ENCODE data around the gene SCG5. TPM values are rescaled to one million over a fixed set of nuclear protein-coding genes. Genes with fewer than 3 reads are reported as not detected.
A peak's percentile ranks its signal among the peaks of the same experiment; 100 is the strongest.
"Not testable (repeated sequence)": the region's sequence is repeated elsewhere in the genome, so short reads cannot be mapped to it uniquely, and the experiment has no call there.

Gene SCG5
- total RNA-seq, 1 experiment from 2014 or later, result 23.9 TPM

DNA sequence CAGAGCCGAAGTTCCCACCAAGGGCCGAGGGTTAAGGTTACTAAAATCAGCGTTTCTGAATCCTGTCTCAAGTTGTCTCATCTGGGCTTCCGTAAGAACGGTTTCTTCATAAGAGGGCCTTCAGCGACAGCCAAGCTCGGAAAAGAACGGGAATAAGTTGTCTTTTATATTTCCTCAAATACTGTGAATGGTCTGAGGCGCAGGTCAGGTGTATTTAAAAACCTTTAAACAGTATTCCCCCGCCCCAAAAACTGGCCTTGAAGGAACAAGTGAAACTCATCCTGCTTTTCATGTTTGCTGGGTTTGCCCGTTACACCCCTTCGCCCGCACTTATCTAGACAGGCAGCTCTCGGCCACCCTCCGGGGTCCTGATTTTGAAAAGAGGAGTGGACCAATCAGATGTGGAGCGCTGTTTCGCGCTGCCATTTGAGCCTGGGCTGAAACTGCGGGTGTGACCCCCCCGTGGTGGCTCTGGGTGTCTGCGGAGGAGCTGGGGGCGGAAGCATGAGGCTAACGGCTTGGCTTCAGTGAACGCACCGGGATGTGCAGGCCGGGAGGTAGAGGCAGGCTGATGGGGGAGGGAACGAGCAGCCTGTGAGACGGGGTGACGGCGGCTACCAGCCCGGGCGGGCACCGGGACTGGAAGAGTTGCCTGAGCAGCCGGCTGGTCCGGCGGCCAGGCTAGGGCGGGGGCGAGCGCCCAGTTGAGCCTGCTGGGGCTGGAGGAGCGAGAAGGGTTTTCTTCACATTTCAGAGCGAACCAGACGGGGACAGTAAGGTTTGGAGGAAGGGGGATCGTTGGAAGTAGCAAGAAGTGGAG lies 26.2 kb upstream of the SCG5 start, which contains the start of gene ARHGAP11A:
ARHGAP11A (plus strand) TSS at position 454 of the 820 bp plus-strand sequence. CDS start 708 bp downstream, outside the sequence.
- H3K23me2 ChIP-seq (ENCODE audit: insufficient read length, low read depth, low read length, poor library complexity, severe bottlenecking); H2AFZ ChIP-seq (ENCODE audit: low read length); H3K14ac ChIP-seq (ENCODE audit: insufficient read depth, low read length); H4K91ac ChIP-seq (ENCODE audit: insufficient read length, low read depth, low read length); H4K8ac ChIP-seq (replicated peaks; ENCODE audit: insufficient read length, low read depth, low read length); H3K18ac ChIP-seq (ENCODE audit: insufficient read length, low read depth, low read length); H3K9me3 Mint-ChIP-seq; H2AK5ac ChIP-seq (ENCODE audit: insufficient read length, low read length); H2BK120ac ChIP-seq (ENCODE audit: low read depth, low read length, poor library complexity, severe bottlenecking); H3K27me3 Mint-ChIP-seq (ENCODE audit: low read depth); H3K56ac ChIP-seq (ENCODE audit: insufficient read length, low read depth, low read length); H3K27me3 ChIP-seq (ENCODE audit: insufficient read depth, low read length); H3K9me3 ChIP-seq (ENCODE audit: control insufficient read depth, low read depth, low read length); H3T11ph ChIP-seq (ENCODE audit: low read length); H2BK15ac ChIP-seq (ENCODE audit: low read depth, low read length); H3K4me1 ChIP-seq (ENCODE audit: insufficient read depth, low read length); H2BK20ac ChIP-seq (ENCODE audit: low read depth, low read length, poor library complexity, severe bottlenecking); H3K4ac ChIP-seq (ENCODE audit: low read depth, low read length); H2BK12ac ChIP-seq (ENCODE audit: insufficient read length, low read depth, low read length); H3K36me3 Mint-ChIP-seq (ENCODE audit: insufficient read depth in 1 of 3, low read depth in 3 of 3); H3K79me1 ChIP-seq (ENCODE audit: insufficient read depth, low read depth, low read length, poor library complexity, severe bottlenecking); H2BK5ac ChIP-seq (ENCODE audit: insufficient read length, low read length); H3K27ac ChIP-seq (ENCODE audit: insufficient read length, low read depth, low read length); H3K23ac ChIP-seq (ENCODE audit: insufficient read length, low read depth, low read length); H4K20me1 ChIP-seq (ENCODE audit: control insufficient read depth, insufficient read depth, insufficient read length); H3K79me2 ChIP-seq (ENCODE audit: insufficient read depth, low read length); H4K5ac ChIP-seq (ENCODE audit: insufficient read length, low read depth, low read length): not testable (repeated sequence)
- peaks cover 6 to 17% of the 10 kb centered on the region in 2 experiments for H3K4me1 Mint-ChIP-seq
- Histone ChIP-seq H3K9ac (ENCODE audit: extremely low read depth, insufficient read length, low read length) (peak within 1 kb of the TSS; percentile 96), H3K4me2 (ENCODE audit: insufficient read depth, insufficient read length, low read length) (peak within 1 kb of the TSS; percentile 73)
- peak within 1 kb of the TSS; percentile 100 for H3K4me3 Mint-ChIP-seq
- WGBS (ENCODE audit: extremely low coverage, insufficient read length, low lambda C conversion rate), result no CpG with 5 or more reads among the region's 43 CpGs
- DNase-seq, result peak; percentile 83
- peak within 1 kb of the TSS; percentile 87 to 99 (median 97) for H3K27ac Mint-ChIP-seq

DNA sequence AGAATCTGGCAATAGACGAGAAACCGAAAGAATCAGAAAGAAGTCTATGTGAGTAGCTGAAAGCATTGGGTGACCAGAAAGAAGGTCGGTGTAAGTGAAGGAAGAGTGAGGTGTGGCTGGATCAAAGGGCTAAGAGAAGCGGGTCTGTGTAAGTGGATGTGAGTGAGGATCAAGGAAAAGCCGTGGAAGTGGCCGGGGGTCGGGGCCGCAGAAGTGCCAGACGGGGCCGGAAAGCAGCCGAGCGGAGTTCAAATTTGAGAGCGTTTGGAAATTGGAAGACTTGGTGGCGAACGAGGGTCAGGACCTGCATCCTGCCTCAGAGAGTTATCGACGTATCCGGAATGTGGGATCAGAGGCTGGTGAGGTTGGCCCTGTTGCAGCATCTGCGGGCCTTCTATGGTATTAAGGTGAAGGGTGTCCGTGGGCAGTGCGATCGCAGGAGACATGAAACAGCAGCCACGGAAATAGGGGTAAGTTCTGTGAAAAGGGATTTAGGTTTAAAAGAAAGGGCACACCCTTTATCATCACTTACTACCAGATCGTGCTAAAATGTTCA lies 25.6 kb upstream of the SCG5 start:
- peak overlapping the region; percentile 73 for H3K4me2 ChIP-seq (ENCODE audit: insufficient read depth, insufficient read length, low read length)
- not testable (repeated sequence) for H3K56ac ChIP-seq (ENCODE audit: insufficient read length, low read depth, low read length); H3K4ac ChIP-seq (ENCODE audit: low read depth, low read length); H2BK120ac ChIP-seq (ENCODE audit: low read depth, low read length, poor library complexity, severe bottlenecking); H3K27me3 Mint-ChIP-seq (ENCODE audit: low read depth); H3K9me3 Mint-ChIP-seq; DNase-seq; H4K5ac ChIP-seq (ENCODE audit: insufficient read length, low read depth, low read length); H3K18ac ChIP-seq (ENCODE audit: insufficient read length, low read depth, low read length); H3K9me3 ChIP-seq (ENCODE audit: control insufficient read depth, low read depth, low read length); H3K23ac ChIP-seq (ENCODE audit: insufficient read length, low read depth, low read length); H3K14ac ChIP-seq (ENCODE audit: insufficient read depth, low read length); H2BK12ac ChIP-seq (ENCODE audit: insufficient read length, low read depth, low read length); H2AFZ ChIP-seq (ENCODE audit: low read length); H2BK15ac ChIP-seq (ENCODE audit: low read depth, low read length); H3K4me1 ChIP-seq (ENCODE audit: insufficient read depth, low read length); H3K36me3 Mint-ChIP-seq (ENCODE audit: insufficient read depth in 1 of 3, low read depth in 3 of 3); H3T11ph ChIP-seq (ENCODE audit: low read length); H3K23me2 ChIP-seq (ENCODE audit: insufficient read length, low read depth, low read length, poor library complexity, severe bottlenecking); H2BK5ac ChIP-seq (ENCODE audit: insufficient read length, low read length); H3K79me2 ChIP-seq (ENCODE audit: insufficient read depth, low read length); H4K91ac ChIP-seq (ENCODE audit: insufficient read length, low read depth, low read length); H2AK5ac ChIP-seq (ENCODE audit: insufficient read length, low read length); H2BK20ac ChIP-seq (ENCODE audit: low read depth, low read length, poor library complexity, severe bottlenecking); H4K8ac ChIP-seq (replicated peaks; ENCODE audit: insufficient read length, low read depth, low read length); H4K20me1 ChIP-seq (ENCODE audit: control insufficient read depth, insufficient read depth, insufficient read length); H3K79me1 ChIP-seq (ENCODE audit: insufficient read depth, low read depth, low read length, poor library complexity, severe bottlenecking); H3K27me3 ChIP-seq (ENCODE audit: insufficient read depth, low read length); H3K27ac ChIP-seq (ENCODE audit: insufficient read length, low read depth, low read length)
- Mint-ChIP-seq H3K4me3 (peak overlapping the region; percentile 100), H3K27ac (peak overlapping the region; percentile 87 to 99 (median 97)), H3K4me1 (peaks cover 4 to 15% of the 10 kb centered on the region in 2 experiments)
- peak overlapping the region; percentile 96 for H3K9ac ChIP-seq (ENCODE audit: extremely low read depth, insufficient read length, low read length)
- WGBS (ENCODE audit: extremely low coverage, insufficient read length, low lambda C conversion rate), result no CpG with 5 or more reads among the region's 24 CpGs

All from H9 (cell line).